Non-pigmented ciliary epithelial cell (primary cell): ENCODE data around the gene DLX2.

ENCODE experiments used
- DNase-seq: peaks from one replicate; pipeline ENCODE4 v3.0.0-alpha.2; 2010; ENCODE audit warnings: low read depth

The DLX2 gene

GRCh38 chr2:172107690-172108586, 5.2 kb upstream of the DLX2 start:
- no peak for DNase-seq

DNA sequence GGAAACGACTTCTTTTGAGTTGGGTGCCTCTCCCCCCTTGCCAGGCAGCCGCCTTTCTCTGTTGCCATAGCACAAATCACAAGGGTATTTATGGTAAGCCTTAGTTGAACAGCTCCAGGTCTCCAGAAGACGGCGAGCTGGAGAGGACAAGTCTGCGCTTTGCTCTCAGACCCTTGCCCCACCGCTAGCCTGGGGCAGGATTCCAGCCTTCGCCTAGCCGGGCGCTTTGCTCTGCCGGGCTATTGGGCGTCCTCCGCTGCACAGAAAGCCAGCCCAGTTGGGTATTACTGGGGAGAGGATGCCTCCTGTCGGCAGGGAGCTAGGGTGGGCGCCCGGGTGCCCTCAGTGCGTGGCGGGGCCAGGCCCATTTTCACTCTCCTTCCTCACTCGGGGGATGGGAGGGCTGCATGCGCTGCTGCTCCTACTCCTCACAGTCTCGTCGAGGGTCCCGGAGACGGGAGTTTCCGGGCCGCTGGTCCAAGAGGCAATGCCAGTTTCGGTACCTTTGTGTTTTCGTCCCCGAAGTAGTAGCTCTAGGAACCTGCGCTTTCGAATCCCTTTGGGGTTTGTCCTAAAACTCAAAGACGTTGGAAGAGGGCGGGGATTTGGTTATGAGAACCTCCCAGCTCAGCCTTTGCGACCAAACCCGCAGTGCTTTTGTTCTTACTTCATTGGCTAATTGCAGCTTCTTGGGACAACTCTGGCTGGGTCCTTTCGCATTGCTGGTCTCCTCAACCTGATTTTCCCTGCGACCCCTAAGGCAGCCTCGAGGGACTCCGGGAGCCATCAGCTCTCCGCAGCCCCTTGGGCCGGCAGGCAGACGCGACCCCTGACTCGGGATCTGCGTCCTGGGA, 3.6 kb upstream of the DLX2 start:
- no peak for DNase-seq

GRCh38 chr2:172105471-172106107, 2.9 kb upstream of the DLX2 start:
- no peak for DNase-seq

DNA sequence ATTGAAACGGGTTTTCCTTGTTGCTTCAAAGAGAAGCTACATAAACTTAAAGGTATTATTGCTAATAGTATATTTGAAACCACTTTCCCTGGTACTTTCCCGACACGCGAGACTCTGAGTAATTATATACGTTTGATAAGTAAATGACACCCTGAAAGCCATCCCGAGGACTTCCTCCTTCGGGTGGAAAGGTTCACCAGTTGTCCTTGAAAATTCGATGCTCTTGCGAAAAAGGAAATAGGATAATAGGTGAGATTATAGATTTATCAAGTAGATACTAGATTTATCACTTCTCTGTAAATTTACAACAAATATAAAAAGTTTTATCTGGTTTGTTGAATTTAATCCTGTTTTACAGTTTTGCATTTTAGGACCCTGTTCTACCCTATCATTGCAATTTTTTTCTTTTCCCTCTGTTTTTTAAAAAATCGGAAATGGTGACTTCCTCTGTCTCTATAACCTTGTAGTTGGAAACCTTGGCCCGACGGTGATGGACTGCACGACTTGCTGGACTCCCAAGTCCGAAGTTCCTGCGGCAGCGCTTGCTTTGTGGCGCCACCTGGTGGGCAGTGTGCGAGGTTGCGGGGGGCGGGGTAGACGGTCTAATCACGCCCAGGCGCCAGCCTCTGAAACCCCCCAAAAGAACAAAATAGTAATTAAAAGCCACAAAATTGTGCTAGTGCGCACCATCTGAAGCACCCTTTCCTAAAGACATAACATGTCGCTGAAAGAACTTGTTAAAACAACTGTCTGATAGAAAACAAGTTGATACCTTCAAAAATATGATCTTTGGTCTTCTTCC, 972 bp upstream of the DLX2 start:
- DNase-seq, result no peak

- no peak for DNase-seq
These were observed 794 bp downstream of the DLX2 start for GRCh38 chr2:172101821-172102390.

GRCh38 chr2:172100935-172101820, 1.5 kb downstream of the DLX2 start:
- DNase-seq, result no peak

GRCh38 chr2:172100080-172100934, 2.4 kb downstream of the DLX2 start:
- no peak for DNase-seq

- no peak for DNase-seq
These were observed 3.1 kb downstream of the DLX2 start for GRCh38 chr2:172099472-172100079.

DNA sequence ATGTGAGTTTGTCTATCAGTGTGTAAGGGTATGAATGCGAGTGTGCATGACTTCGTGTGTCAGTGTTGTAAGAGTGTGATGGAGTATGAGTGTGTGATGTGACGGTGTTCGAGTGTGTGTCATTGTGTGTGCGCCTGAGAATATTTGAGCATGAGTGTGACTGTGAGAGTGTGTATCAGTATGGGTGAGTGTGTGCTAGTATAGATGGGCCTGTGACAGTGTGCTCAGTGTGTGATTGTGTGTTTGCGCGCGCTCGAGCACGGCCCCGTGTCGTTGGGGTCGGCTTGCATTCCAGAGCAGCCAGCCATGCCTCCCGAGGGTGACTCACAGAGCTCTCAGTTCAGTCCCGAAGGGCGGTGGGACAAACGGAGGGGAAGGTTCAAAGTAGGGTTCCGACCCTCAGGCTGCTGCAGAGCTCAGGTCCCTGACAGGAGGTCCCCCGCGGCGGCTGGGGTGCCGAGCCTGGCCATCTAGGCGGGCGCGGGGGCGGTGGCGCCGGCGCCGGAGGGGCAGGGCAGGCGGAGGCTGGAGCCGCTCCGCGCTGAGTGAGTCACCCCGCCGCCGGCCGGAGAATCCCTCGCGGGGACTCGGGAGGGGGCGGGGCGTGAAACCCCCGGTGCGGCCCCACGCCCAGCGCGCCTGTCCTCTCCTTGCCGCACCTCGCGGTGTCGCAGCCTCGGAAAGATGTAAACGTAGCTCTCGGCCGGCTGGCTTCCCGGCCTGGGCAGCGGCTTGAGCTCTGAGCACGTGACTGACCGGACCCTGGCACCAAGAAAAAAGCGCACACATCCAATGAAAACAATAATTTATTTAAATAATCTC, 3.8 kb downstream of the DLX2 start:
- DNase-seq, result no peak

DNA sequence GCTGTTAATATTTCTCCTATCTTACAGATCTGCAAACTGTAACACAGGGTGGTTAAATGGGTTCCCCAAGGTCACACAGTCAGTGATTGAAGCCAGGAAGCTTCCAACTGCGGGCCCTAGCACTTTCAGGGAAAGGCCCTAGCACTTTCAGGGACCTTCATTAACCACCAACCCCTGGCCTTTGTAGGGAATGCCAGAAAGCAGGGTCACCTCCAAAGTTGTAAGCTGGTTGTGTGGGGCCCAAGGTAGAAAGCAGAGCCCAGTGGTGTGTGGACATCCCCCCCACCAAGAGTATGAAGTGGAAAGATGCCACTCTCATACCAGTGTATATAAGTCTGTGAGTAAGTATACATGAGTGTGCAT, 4.4 kb downstream of the DLX2 start:
- DNase-seq, result no peak

GRCh38 chr2:172097557-172098131, 5.1 kb downstream of the DLX2 start:
- DNase-seq, result no peak

GRCh38 chr2:172096626-172097547, 5.8 kb downstream of the DLX2 start:
- no peak for DNase-seq

DNA sequence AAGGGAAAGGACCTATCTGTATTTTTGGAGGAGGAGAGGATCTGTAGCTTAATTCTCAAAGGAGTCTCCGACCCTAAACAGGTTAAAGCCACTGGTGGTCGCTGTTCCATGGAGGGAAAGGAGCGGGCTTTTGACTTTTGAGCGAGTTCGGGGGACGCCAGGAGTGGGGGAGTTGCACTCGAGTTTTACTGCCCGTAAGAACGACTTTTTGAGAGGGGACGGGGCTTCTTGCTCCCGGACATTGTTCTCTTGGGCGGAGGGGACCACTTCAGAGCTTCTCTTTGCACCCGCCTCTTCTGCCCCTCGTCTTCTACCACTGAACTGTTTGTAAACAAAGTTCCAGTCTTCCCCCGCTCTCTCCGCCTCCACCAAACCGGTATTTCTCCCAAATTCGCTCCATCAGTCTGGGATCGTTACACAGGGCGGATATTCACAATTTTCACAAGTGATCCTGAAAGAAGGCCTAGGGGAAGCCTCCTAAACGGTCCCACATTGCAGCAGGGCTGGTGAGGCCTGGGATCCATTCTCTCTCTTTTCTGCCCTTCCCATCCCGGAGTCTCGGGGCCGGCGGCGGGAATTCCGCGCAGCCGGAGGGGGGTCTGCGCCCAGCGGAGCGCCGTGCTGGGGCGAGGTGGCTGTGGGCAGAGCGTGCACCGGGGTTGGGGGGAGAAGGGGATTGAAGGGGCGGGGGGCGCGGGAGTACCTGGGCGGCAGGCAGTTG, 6.6 kb downstream of the DLX2 start:
- no peak for DNase-seq

- DNase-seq, result no peak
These were observed 7.4 kb downstream of the DLX2 start for GRCh38 chr2:172095146-172095904.
